WTC11 (cell line): Measurements from ENCODE around the gene KRTAP9-8. TPM values are rescaled to one million over a fixed set of nuclear protein-coding genes. Genes with fewer than 3 reads are reported as not detected.
"Not testable (repeated sequence)": the region's sequence is repeated elsewhere in the genome, so short reads cannot be mapped to it uniquely, and the experiment has no call there.

ENCODE experiments used
- ATAC-seq: fragments of 200-7000 bp; cut with Tn5 transposase; 2 replicates; pipeline ENCODE4 v1.10.0; 2021; ENCODE audit warnings: mild to moderate bottlenecking, moderate library complexity
- Bru-seq: library from RNA; stranded (reverse); fragments of 400-500 nt; gene quantifications from one replicate; lab custom pipeline; 2021; lab: Mats Ljungman, UMichigan
- CTCF ChIA-PET: fragments of 300-600 bp; sonication (Branson Sonifier 250); formaldehyde crosslinking; loops from one replicate; lab custom pipeline; 2021; ENCODE audit warnings: antibody characterized with exemption; lab: Charles Lee
- POLR2A ChIA-PET: fragments of 350-600 bp; sonication (Branson Sonifier 250); formaldehyde crosslinking; loops from one replicate; lab custom pipeline; 2021; ENCODE audit warnings: antibody characterized with exemption; lab: Charles Lee
- DNase-seq: peaks from one replicate; pipeline ENCODE4 v3.0.0; 2021; ENCODE audit warnings: low spot score
- H3K27ac Mint-ChIP-seq: 2 replicates; pipeline ENCODE4 v1.8.0; 2021; ENCODE audit warnings: mixed read lengths
- H3K27me3 Mint-ChIP-seq: 2 replicates; pipeline ENCODE4 v1.8.0; 2021; ENCODE audit warnings: low read depth, mild to moderate bottlenecking, moderate library complexity, mixed read lengths
- H3K36me3 Mint-ChIP-seq: 2 replicates; pipeline ENCODE4 v1.8.0; 2021; ENCODE audit warnings: mixed read lengths
- H3K4me1 Mint-ChIP-seq: 2 replicates; pipeline ENCODE4 v1.8.0; 2022; ENCODE audit warnings: mixed read lengths
- H3K4me3 Mint-ChIP-seq: 2 replicates; pipeline ENCODE4 v1.8.0; 2021; ENCODE audit warnings: mild to moderate bottlenecking, moderate library complexity, mixed read lengths
- H3K9me3 Mint-ChIP-seq: 2 replicates; pipeline ENCODE4 v1.8.0; 2021; ENCODE audit warnings: mixed read lengths
- ATF1 ChIP-seq: sonication (generic); formaldehyde crosslinking; IDR thresholded peaks from 2 replicates; pipeline ENCODE4 v1.8.1; 2023; ENCODE audit warnings: mild to moderate bottlenecking, moderate library complexity, missing genetic modification reagents
- E2F1 ChIP-seq: sonication (generic); formaldehyde crosslinking; IDR thresholded peaks from 2 replicates; pipeline ENCODE4 v1.8.0; 2022; ENCODE audit warnings: mild to moderate bottlenecking, missing genetic modification reagents
- ELF4 ChIP-seq: sonication (generic); formaldehyde crosslinking; IDR thresholded peaks from 2 replicates; pipeline ENCODE4 v1.8.1; 2022; ENCODE audit warnings: low read depth, mild to moderate bottlenecking, moderate library complexity, missing genetic modification reagents
- ETV6 ChIP-seq: sonication (generic); formaldehyde crosslinking; IDR thresholded peaks from 2 replicates; pipeline ENCODE4 v1.8.1; 2022; ENCODE audit warnings: mild to moderate bottlenecking, missing genetic modification reagents
- PRRX2 ChIP-seq: fragments of 250-450 bp; sonication (Bioruptor Pico); IDR thresholded peaks from 2 replicates; pipeline ENCODE4 v1.8.0; 2021; ENCODE audit warnings: mild to moderate bottlenecking
- SP1 ChIP-seq: sonication (generic); formaldehyde crosslinking; conservative IDR thresholded peaks from 2 replicates; pipeline ENCODE4 v1.8.1; 2022; ENCODE audit warnings: missing genetic modification reagents
- STAT6 ChIP-seq: sonication (generic); formaldehyde crosslinking; conservative IDR thresholded peaks from 2 replicates; pipeline ENCODE4 v1.8.1; 2023; ENCODE audit warnings: mild to moderate bottlenecking, low read depth, missing genetic modification reagents, moderate library complexity
- TEAD1 ChIP-seq: sonication (generic); formaldehyde crosslinking; IDR thresholded peaks from 2 replicates; pipeline ENCODE4 v1.8.0; 2022; ENCODE audit warnings: mild to moderate bottlenecking, missing genetic modification reagents
- ZBTB21 ChIP-seq: sonication (generic); formaldehyde crosslinking; IDR thresholded peaks from 2 replicates; pipeline ENCODE4 v1.8.1; 2023; ENCODE audit warnings: mild to moderate bottlenecking, missing genetic modification reagents, borderline replicate concordance
- ZNF396 ChIP-seq: fragments of 250-450 bp; sonication (Bioruptor Pico); IDR thresholded peaks from 2 replicates; pipeline ENCODE4 v1.8.0; 2021; ENCODE audit warnings: mild to moderate bottlenecking, moderate library complexity, borderline replicate concordance
- ZNF423 ChIP-seq: fragments of 250-450 bp; sonication (Bioruptor Pico); IDR thresholded peaks from 2 replicates; pipeline ENCODE4 v2.1.2; 2022; ENCODE audit warnings: mild to moderate bottlenecking, moderate library complexity
- ZNF671 ChIP-seq: fragments of 250-450 bp; sonication (Bioruptor Pico); IDR thresholded peaks from 2 replicates; pipeline ENCODE4 v1.8.0; 2021; ENCODE audit warnings: mild to moderate bottlenecking
- long read RNA-seq, 3 experiments: library from RNA in 1 of 3; library from capped mRNA in 1 of 3; library from polyadenylated mRNA in 1 of 3; unstranded in 2 of 3; stranded (forward) in 1 of 3; transcript quantifications; one replicate each; pipeline ENCODE4 v2.0.0, GENCODE V29; 2021
- total RNA-seq: library from RNA; stranded (reverse); gene quantifications from 3 replicates; pipeline ENCODE4 v1.2.3, GENCODE V29; 2021
- TF ChIP-seq, protein P1 (sequence below): fragments of 200-600 bp; IDR thresholded peaks from 2 replicates; pipeline ENCODE4 v1.8.0; 2022; ENCODE audit warnings: antibody characterized with exemption
- TF ChIP-seq, protein P2 (sequence below): sonication (generic); formaldehyde crosslinking; IDR thresholded peaks from 2 replicates; pipeline ENCODE4 v1.8.1; 2023; ENCODE audit warnings: mild to moderate bottlenecking, missing genetic modification reagents, moderate library complexity
- TF ChIP-seq, protein P3 (sequence below): sonication (generic); formaldehyde crosslinking; IDR thresholded peaks from 2 replicates; pipeline ENCODE4 v1.8.1; 2023; ENCODE audit warnings: mild to moderate bottlenecking, missing genetic modification reagents, borderline replicate concordance
- TF ChIP-seq, protein P4 (sequence below): sonication (generic); formaldehyde crosslinking; conservative IDR thresholded peaks from 2 replicates; pipeline ENCODE4 v1.8.1; 2022; ENCODE audit warnings: mild to moderate bottlenecking, missing genetic modification reagents

The KRTAP9-8 gene, protein sequence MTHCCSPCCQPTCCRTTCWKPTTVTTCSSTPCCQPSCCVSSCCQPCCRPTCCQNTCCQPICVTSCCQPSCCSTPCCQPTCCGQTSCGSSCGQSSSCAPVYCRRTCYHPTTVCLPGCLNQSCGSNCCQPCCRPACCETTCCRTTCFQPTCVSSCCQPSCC
- not detected in 3 replicates for total RNA-seq
- not detected for Bru-seq, nascent RNA
- long read RNA-seq, experiment 1 = 0 reads
- long read RNA-seq, experiment 2 = 0 reads
- long read RNA-seq, experiment 3 = 0 reads

- CTCF ChIA-PET, H3K27me3 Mint-ChIP-seq, POLR2A ChIA-PET, H3K27ac Mint-ChIP-seq, DNase-seq, H3K4me3 Mint-ChIP-seq, H3K4me1 Mint-ChIP-seq, ATAC-seq: not testable (repeated sequence)
- H3K9me3 Mint-ChIP-seq = peaks cover 25% of the 10 kb centered on the region
- H3K36me3 Mint-ChIP-seq = peaks cover 13% of the 10 kb centered on the region
- peak; percentile 90 for TF ChIP-seq ZNF423 (CRISPR knock-in tag)
Measured at GRCh38 chr17:41237949-41238437, at the start of gene KRTAP9-8. Gene KRTAP9-8 (plus strand): TSS chr17:41237999. CDS start chr17:41238052, 53 bp downstream.

DNA sequence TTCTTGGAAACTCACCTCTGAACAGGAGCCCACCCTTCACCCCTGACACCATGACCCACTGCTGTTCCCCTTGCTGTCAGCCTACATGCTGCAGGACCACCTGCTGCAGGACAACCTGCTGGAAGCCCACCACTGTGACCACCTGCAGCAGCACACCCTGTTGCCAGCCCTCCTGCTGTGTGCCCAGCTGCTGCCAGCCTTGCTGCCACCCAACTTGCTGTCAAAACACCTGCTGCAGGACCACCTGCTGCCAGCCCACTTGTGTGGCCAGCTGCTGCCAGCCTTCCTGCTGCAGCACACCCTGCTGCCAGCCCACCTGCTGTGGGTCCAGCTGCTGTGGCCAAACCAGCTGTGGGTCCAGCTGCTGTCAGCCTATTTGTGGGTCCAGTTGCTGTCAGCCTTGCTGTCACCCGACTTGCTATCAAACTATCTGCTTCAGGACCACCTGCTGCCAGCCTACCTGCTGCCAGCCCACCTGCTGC is 47.9 kb upstream of the KRTAP9-8 start, which contains the start of gene KRTAP9-1:
Gene KRTAP9-1, plus strand, starts transcription at position 51 of the 482 bp plus-strand sequence. Its CDS starts 0 bp downstream, at position 51.
- H3K36me3 Mint-ChIP-seq, H3K27me3 Mint-ChIP-seq, H3K4me1 Mint-ChIP-seq, POLR2A ChIA-PET, H3K27ac Mint-ChIP-seq, CTCF ChIA-PET, ATAC-seq, DNase-seq, H3K4me3 Mint-ChIP-seq: not testable (repeated sequence)
- TF ChIP-seq ZNF423 (CRISPR knock-in tag) (peak; percentile 10; the same call in 1 of the 2 replicates), ATF1 (CRISPR knock-in tag) (0 out of 2 replicates have a peak, but pooled peaks have one; percentile 48)
- peaks cover 18% of the 10 kb centered on the region for H3K9me3 Mint-ChIP-seq

- Mint-ChIP-seq H3K9me3 (peaks cover 18% of the 10 kb centered on the region), H3K27me3 (no peaks in the 10 kb centered on the region), H3K36me3 (0 out of 2 replicates have a peak, but pooled peaks cover 3% of the 10 kb centered on the region), H3K4me3 (no peak overlapping the region), H3K27ac (no peak overlapping the region), H3K4me1 (no peaks in the 10 kb centered on the region)
- ATAC-seq (no peak), DNase-seq (no peak)
- peak; percentile 53; the same call in 1 of the 2 replicates for TF ChIP-seq ZNF423 (CRISPR knock-in tag)
- TF ChIP-seq ZNF671 (CRISPR knock-in tag) = no peak
- CTCF ChIA-PET = no interaction called here
- POLR2A ChIA-PET = no interaction called here
Measured at GRCh38 chr17:41190328-41190727, 47.5 kb upstream of the KRTAP9-8 start.

DNA sequence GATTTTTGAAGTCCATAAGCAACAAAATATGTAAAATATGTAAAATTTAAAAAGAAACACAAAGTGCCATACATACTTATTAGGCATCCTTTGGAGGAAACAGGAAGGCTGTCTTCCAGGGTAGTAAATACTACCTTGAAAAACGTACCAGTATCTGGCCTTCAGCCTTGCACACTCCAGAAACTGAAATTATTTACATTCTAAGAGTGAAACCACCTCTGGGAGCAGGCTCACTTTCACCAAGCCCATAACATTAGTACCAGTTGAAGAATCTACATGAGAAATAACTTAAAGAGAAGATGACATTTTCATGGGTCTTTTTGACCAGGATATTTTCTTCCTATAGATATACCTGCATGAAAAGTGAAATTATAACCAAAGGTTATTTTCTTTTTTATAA is 41.7 kb upstream of the KRTAP9-8 start:
- H3K27me3 Mint-ChIP-seq = no peaks in the 10 kb centered on the region; the same call in 1 of the 2 replicates
- H3K4me1 Mint-ChIP-seq = no peaks in the 10 kb centered on the region
- DNase-seq = no peak
- peaks cover 7% of the 10 kb centered on the region for H3K36me3 Mint-ChIP-seq
- no peak overlapping the region for H3K27ac Mint-ChIP-seq
- CTCF ChIA-PET = no interaction called here
- H3K4me3 Mint-ChIP-seq = no peak overlapping the region
- H3K9me3 Mint-ChIP-seq = peaks cover 28% of the 10 kb centered on the region
- no peak for ATAC-seq
- POLR2A ChIA-PET = interaction anchor here (0.7 kb wide), 1 partner anchor 383 kb away, joined by 5 read pairs; no protein-coding TSS in a partner anchor
- TF ChIP-seq PRRX2 (CRISPR knock-in tag) (no peak), TEAD1 (no peak), ZBTB21 (no peak), ETV6 (CRISPR knock-in tag) (no peak), SP1 (CRISPR knock-in tag) (no peak), E2F1 (CRISPR knock-in tag) (no peak), ZNF396 (CRISPR knock-in tag) (no peak), ELF4 (CRISPR knock-in tag) (no peak), STAT6 (no peak)
- TF ChIP-seq, protein P1, sequence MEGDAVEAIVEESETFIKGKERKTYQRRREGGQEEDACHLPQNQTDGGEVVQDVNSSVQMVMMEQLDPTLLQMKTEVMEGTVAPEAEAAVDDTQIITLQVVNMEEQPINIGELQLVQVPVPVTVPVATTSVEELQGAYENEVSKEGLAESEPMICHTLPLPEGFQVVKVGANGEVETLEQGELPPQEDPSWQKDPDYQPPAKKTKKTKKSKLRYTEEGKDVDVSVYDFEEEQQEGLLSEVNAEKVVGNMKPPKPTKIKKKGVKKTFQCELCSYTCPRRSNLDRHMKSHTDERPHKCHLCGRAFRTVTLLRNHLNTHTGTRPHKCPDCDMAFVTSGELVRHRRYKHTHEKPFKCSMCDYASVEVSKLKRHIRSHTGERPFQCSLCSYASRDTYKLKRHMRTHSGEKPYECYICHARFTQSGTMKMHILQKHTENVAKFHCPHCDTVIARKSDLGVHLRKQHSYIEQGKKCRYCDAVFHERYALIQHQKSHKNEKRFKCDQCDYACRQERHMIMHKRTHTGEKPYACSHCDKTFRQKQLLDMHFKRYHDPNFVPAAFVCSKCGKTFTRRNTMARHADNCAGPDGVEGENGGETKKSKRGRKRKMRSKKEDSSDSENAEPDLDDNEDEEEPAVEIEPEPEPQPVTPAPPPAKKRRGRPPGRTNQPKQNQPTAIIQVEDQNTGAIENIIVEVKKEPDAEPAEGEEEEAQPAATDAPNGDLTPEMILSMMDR = no peak
- TF ChIP-seq, protein P2, sequence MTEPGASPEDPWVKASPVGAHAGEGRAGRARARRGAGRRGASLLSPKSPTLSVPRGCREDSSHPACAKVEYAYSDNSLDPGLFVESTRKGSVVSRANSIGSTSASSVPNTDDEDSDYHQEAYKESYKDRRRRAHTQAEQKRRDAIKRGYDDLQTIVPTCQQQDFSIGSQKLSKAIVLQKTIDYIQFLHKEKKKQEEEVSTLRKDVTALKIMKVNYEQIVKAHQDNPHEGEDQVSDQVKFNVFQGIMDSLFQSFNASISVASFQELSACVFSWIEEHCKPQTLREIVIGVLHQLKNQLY = no peak
- TF ChIP-seq, protein P3, sequence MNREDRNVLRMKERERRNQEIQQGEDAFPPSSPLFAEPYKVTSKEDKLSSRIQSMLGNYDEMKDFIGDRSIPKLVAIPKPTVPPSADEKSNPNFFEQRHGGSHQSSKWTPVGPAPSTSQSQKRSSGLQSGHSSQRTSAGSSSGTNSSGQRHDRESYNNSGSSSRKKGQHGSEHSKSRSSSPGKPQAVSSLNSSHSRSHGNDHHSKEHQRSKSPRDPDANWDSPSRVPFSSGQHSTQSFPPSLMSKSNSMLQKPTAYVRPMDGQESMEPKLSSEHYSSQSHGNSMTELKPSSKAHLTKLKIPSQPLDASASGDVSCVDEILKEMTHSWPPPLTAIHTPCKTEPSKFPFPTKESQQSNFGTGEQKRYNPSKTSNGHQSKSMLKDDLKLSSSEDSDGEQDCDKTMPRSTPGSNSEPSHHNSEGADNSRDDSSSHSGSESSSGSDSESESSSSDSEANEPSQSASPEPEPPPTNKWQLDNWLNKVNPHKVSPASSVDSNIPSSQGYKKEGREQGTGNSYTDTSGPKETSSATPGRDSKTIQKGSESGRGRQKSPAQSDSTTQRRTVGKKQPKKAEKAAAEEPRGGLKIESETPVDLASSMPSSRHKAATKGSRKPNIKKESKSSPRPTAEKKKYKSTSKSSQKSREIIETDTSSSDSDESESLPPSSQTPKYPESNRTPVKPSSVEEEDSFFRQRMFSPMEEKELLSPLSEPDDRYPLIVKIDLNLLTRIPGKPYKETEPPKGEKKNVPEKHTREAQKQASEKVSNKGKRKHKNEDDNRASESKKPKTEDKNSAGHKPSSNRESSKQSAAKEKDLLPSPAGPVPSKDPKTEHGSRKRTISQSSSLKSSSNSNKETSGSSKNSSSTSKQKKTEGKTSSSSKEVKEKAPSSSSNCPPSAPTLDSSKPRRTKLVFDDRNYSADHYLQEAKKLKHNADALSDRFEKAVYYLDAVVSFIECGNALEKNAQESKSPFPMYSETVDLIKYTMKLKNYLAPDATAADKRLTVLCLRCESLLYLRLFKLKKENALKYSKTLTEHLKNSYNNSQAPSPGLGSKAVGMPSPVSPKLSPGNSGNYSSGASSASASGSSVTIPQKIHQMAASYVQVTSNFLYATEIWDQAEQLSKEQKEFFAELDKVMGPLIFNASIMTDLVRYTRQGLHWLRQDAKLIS (CRISPR knock-in tag) = no peak
- TF ChIP-seq, protein P4, sequence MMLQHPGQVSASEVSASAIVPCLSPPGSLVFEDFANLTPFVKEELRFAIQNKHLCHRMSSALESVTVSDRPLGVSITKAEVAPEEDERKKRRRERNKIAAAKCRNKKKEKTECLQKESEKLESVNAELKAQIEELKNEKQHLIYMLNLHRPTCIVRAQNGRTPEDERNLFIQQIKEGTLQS (CRISPR knock-in tag) = no peak
